HepG2 (cell line): ENCODE results near the gene PIP4K2C. TPM values are rescaled to one million over a fixed set of nuclear protein-coding genes. Genes with fewer than 3 reads are reported as not detected.

Experiments used
- CBFB ChIP-seq: sonication (generic); formaldehyde crosslinking; IDR thresholded peaks from 2 replicates; pipeline ENCODE4 v1.4.0; 2020; ENCODE audit warnings: missing genetic modification reagents
- ETV5 ChIP-seq: IDR thresholded peaks from 2 replicates; pipeline ENCODE4 v1.6.1; 2018; ENCODE audit warnings: missing biosample characterization, missing genetic modification reagents, inconsistent platforms, borderline replicate concordance
- JUNB ChIP-seq: sonication (generic); formaldehyde crosslinking; IDR thresholded peaks from 2 replicates; pipeline ENCODE4 v1.8.0; 2022; ENCODE audit warnings: missing genetic modification reagents, mild to moderate bottlenecking, borderline replicate concordance
- NFAT5 ChIP-seq: sonication (generic); formaldehyde crosslinking; IDR thresholded peaks from 2 replicates; pipeline ENCODE4 v1.4.0; 2020; ENCODE audit warnings: missing genetic modification reagents
- SP2 ChIP-seq: sonication (generic); formaldehyde crosslinking; IDR thresholded peaks from 2 replicates; pipeline ENCODE4 v1.5.1; 2020; ENCODE audit warnings: mild to moderate bottlenecking, missing genetic modification reagents
- TSC22D2 ChIP-seq: sonication (generic); formaldehyde crosslinking; IDR thresholded peaks from 2 replicates; pipeline ENCODE4 v1.5.1; 2020; ENCODE audit warnings: missing genetic modification reagents, mild to moderate bottlenecking, borderline replicate concordance
- ZNF225 ChIP-seq: sonication (generic); formaldehyde crosslinking; IDR thresholded peaks from 2 replicates; pipeline ENCODE4 v1.4.0; 2020; ENCODE audit warnings: mild to moderate bottlenecking, missing genetic modification reagents
- ZNF350 ChIP-seq: sonication (generic); formaldehyde crosslinking; IDR thresholded peaks from 2 replicates; pipeline ENCODE4 v1.4.0; 2020; ENCODE audit warnings: mild to moderate bottlenecking, low read depth, missing genetic modification reagents, borderline replicate concordance
- ZNF567 ChIP-seq: sonication (generic); formaldehyde crosslinking; IDR thresholded peaks from 2 replicates; pipeline ENCODE4 v1.8.1; 2023; ENCODE audit warnings: mild to moderate bottlenecking, missing genetic modification reagents, borderline replicate concordance
- ZNF747 ChIP-seq: sonication (generic); formaldehyde crosslinking; IDR thresholded peaks from 2 replicates; pipeline ENCODE4 v1.8.1; 2023; ENCODE audit warnings: missing genetic modification reagents, mild to moderate bottlenecking, borderline replicate concordance
- polyA plus RNA-seq, 8 experiments: library from polyadenylated mRNA; depleted of rRNA in 3 of 8; stranded (reverse) in 7 of 8; unstranded in 1 of 8; fragments of >200 nt; fragmentation: Illumina TruSeq in 4 of 8; extraction: Trizol in 4 of 8; gene quantifications; 2 replicates each; pipeline versions ENCODE4 v1.2.1 to v1.2.3, GENCODE V29; 2011 to 2016; ENCODE audit warnings: low read depth in 4 of 8, missing spikeins in 1 of 8, mixed read lengths in 1 of 8; ENCODE audit not compliant: insufficient read depth in 1 of 8
- total RNA-seq, 5 experiments: library from RNA; depleted of rRNA; stranded (reverse); fragments of >200 nt; fragmentation: Illumina TruSeq; extraction: Trizol; gene quantifications; 2 replicates each; pipeline ENCODE4 v1.2.3, GENCODE V29; 2016; ENCODE audit warnings: low read depth in 1 of 5
- TF ChIP-seq, protein P1 (sequence below): sonication (generic); formaldehyde crosslinking; IDR thresholded peaks from 2 replicates; pipeline ENCODE4 v1.5.1; 2020; ENCODE audit warnings: mild to moderate bottlenecking, missing genetic modification reagents, moderate library complexity
- TF ChIP-seq, protein P2 (sequence below): sonication (generic); formaldehyde crosslinking; IDR thresholded peaks from 2 replicates; pipeline ENCODE4 v1.4.0; 2020; ENCODE audit warnings: missing genetic modification reagents
- TF ChIP-seq, protein P3 (sequence below): sonication (generic); formaldehyde crosslinking; IDR thresholded peaks from 2 replicates; pipeline ENCODE4 v1.4.0; 2020; ENCODE audit warnings: missing genetic modification reagents, mild to moderate bottlenecking, borderline replicate concordance

The PIP4K2C gene
- total and polyA plus RNA-seq, 2 of the 13 experiments (the other 11 are each of a cell fraction or from before 2014, with no cell fraction given), result 23.3 to 26.4 TPM

GRCh38 chr12:57621497-57622292 is 30.7 kb downstream of the PIP4K2C start (continued):
- TF ChIP-seq, protein P1, sequence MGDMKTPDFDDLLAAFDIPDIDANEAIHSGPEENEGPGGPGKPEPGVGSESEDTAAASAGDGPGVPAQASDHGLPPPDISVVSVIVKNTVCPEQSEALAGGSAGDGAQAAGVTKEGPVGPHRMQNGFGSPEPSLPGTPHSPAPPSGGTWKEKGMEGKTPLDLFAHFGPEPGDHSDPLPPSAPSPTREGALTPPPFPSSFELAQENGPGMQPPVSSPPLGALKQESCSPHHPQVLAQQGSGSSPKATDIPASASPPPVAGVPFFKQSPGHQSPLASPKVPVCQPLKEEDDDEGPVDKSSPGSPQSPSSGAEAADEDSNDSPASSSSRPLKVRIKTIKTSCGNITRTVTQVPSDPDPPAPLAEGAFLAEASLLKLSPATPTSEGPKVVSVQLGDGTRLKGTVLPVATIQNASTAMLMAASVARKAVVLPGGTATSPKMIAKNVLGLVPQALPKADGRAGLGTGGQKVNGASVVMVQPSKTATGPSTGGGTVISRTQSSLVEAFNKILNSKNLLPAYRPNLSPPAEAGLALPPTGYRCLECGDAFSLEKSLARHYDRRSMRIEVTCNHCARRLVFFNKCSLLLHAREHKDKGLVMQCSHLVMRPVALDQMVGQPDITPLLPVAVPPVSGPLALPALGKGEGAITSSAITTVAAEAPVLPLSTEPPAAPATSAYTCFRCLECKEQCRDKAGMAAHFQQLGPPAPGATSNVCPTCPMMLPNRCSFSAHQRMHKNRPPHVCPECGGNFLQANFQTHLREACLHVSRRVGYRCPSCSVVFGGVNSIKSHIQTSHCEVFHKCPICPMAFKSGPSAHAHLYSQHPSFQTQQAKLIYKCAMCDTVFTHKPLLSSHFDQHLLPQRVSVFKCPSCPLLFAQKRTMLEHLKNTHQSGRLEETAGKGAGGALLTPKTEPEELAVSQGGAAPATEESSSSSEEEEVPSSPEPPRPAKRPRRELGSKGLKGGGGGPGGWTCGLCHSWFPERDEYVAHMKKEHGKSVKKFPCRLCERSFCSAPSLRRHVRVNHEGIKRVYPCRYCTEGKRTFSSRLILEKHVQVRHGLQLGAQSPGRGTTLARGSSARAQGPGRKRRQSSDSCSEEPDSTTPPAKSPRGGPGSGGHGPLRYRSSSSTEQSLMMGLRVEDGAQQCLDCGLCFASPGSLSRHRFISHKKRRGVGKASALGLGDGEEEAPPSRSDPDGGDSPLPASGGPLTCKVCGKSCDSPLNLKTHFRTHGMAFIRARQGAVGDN, result peak; percentile 78
- TF ChIP-seq TSC22D2 (no peak), ZNF567 (CRISPR knock-in tag) (peak; percentile 91; the same call in 1 of the 2 replicates), SP2 (CRISPR knock-in tag) (peak; percentile 31; the same call in 1 of the 2 replicates), CBFB (CRISPR knock-in tag) (no peak), ETV5 (CRISPR knock-in tag) (peak; percentile 16; the same call in 1 of the 2 replicates), ZNF225 (CRISPR knock-in tag) (0 out of 2 replicates have a peak, but pooled peaks have one; percentile 62), ZNF747 (no peak), JUNB (CRISPR knock-in tag) (no peak), NFAT5 (CRISPR knock-in tag) (no peak; the same call in 1 of the 2 replicates), ZNF350 (CRISPR knock-in tag) (peak; percentile 80)
- TF ChIP-seq, protein P2, sequence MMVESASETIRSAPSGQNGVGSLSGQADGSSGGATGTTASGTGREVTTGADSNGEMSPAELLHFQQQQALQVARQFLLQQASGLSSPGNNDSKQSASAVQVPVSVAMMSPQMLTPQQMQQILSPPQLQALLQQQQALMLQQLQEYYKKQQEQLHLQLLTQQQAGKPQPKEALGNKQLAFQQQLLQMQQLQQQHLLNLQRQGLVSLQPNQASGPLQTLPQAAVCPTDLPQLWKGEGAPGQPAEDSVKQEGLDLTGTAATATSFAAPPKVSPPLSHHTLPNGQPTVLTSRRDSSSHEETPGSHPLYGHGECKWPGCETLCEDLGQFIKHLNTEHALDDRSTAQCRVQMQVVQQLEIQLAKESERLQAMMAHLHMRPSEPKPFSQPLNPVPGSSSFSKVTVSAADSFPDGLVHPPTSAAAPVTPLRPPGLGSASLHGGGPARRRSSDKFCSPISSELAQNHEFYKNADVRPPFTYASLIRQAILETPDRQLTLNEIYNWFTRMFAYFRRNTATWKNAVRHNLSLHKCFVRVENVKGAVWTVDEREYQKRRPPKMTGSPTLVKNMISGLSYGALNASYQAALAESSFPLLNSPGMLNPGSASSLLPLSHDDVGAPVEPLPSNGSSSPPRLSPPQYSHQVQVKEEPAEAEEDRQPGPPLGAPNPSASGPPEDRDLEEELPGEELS, result no peak; the same call in 1 of the 2 replicates
- TF ChIP-seq, protein P3, sequence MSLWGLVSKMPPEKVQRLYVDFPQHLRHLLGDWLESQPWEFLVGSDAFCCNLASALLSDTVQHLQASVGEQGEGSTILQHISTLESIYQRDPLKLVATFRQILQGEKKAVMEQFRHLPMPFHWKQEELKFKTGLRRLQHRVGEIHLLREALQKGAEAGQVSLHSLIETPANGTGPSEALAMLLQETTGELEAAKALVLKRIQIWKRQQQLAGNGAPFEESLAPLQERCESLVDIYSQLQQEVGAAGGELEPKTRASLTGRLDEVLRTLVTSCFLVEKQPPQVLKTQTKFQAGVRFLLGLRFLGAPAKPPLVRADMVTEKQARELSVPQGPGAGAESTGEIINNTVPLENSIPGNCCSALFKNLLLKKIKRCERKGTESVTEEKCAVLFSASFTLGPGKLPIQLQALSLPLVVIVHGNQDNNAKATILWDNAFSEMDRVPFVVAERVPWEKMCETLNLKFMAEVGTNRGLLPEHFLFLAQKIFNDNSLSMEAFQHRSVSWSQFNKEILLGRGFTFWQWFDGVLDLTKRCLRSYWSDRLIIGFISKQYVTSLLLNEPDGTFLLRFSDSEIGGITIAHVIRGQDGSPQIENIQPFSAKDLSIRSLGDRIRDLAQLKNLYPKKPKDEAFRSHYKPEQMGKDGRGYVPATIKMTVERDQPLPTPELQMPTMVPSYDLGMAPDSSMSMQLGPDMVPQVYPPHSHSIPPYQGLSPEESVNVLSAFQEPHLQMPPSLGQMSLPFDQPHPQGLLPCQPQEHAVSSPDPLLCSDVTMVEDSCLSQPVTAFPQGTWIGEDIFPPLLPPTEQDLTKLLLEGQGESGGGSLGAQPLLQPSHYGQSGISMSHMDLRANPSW (CRISPR knock-in tag), result no peak
